Kidney (tissue), 14 donors: ENCODE data around the gene STKLD1. TPM values are rescaled to one million over a fixed set of nuclear protein-coding genes. Genes with fewer than 3 reads are reported as not detected.

ENCODE experiments used
- DNase-seq, 5 donors: peaks; one replicate each; pipeline ENCODE4 v3.0.0-alpha.2; 2013 to 2020
- FAIRE-seq: peaks from 2 replicates; lab custom pipeline; 2012; peaks lifted over from hg19 to GRCh38; lab: Jason Lieb, UNC
- H3K27ac ChIP-seq, 2 donors: one replicate each; pipeline ENCODE4 v1.7.0; 2013; ENCODE audit warnings: low read depth in 2 of 2, low read length in 2 of 2, inconsistent platforms in 1 of 2
- H3K27me3 ChIP-seq: one replicate; pipeline ENCODE4 v1.7.1; 2013; ENCODE audit warnings: low read length, inconsistent platforms; ENCODE audit not compliant: control insufficient read depth, insufficient read depth
- H3K36me3 ChIP-seq, 3 donors: one replicate each; pipeline versions ENCODE4 v1.7.0 to v1.7.1; 2013; ENCODE audit warnings: low read length in 3 of 3, control low read depth in 1 of 3, inconsistent platforms in 1 of 3; ENCODE audit not compliant: insufficient read depth in 3 of 3, control insufficient read depth in 2 of 3
- H3K4me1 ChIP-seq, 3 donors: one replicate each; pipeline versions ENCODE4 v1.7.0 to v1.7.1; 2013; ENCODE audit warnings: low read length in 3 of 3, inconsistent platforms in 1 of 3, low read depth in 1 of 3; ENCODE audit not compliant: control insufficient read depth in 2 of 3, insufficient read depth in 2 of 3
- H3K4me3 ChIP-seq, 3 donors: one replicate each; pipeline versions ENCODE4 v1.7.0 to v1.8.1; 2013; ENCODE audit warnings: low read length in 3 of 3, control low read depth in 1 of 3, inconsistent platforms in 1 of 3
- H3K9ac ChIP-seq, 3 donors: one replicate each; pipeline versions ENCODE4 v1.7.0 to v1.7.1; 2013; ENCODE audit warnings: low read length in 3 of 3, control low read depth in 1 of 3, inconsistent platforms in 1 of 3
- H3K9me3 ChIP-seq, 3 donors: one replicate each; pipeline versions ENCODE4 v1.7.0 to v1.7.1; 2013; ENCODE audit warnings: low read length in 3 of 3, control low read depth in 1 of 3, inconsistent platforms in 1 of 3; ENCODE audit not compliant: control insufficient read depth in 2 of 3, insufficient read depth in 1 of 3
- intact Hi-C: fragments of 100-400 bp; cut with DNase I; formaldehyde crosslinking; loops from one replicate; pipeline ENCODE4 v1.11.1; 2022
- polyA plus RNA-seq: library from polyadenylated mRNA; stranded (reverse); fragments of 350-450 nt; fragmentation: Illumina TruSeq; extraction: RNeasy Lipid Tissue Mini Kit (QIAGEN cat#74804); gene quantifications from one replicate; pipeline ENCODE4 v1.2.3, GENCODE V29; 2014; ENCODE audit warnings: low read depth, low replicate concordance; ENCODE audit not compliant: insufficient read depth
- total RNA-seq: library from RNA; stranded (reverse); fragmentation: NEBNext Ultra II Directional; extraction: Animal tissue kit (Norgen Biotek cat#: 25700); gene quantifications from one replicate; pipeline ENCODE4 v1.2.1, GENCODE V29; 2021
- TF ChIP-seq, protein P1 (sequence below): IDR thresholded peaks from 3 replicates; pipeline ENCODE4 v1.5.1; 2012; ENCODE audit warnings: mild to moderate bottlenecking, moderate library complexity, borderline replicate concordance; ENCODE audit not compliant: insufficient read depth; ENCODE audit errors: extremely low read depth
- donor health status: control.
- donor health status: control.
- donor health status: control.
- donor health status: control.
- donor health status: control.
- donor health status: DM: yes; HTN: yes; CAD: no.
- donor health status: Normal renal cell carcinoma (clear cell type).

Gene STKLD1
- total and polyA plus RNA-seq, 2 donors from 2014 or later, result 1.9 to 4.0 TPM

DNA sequence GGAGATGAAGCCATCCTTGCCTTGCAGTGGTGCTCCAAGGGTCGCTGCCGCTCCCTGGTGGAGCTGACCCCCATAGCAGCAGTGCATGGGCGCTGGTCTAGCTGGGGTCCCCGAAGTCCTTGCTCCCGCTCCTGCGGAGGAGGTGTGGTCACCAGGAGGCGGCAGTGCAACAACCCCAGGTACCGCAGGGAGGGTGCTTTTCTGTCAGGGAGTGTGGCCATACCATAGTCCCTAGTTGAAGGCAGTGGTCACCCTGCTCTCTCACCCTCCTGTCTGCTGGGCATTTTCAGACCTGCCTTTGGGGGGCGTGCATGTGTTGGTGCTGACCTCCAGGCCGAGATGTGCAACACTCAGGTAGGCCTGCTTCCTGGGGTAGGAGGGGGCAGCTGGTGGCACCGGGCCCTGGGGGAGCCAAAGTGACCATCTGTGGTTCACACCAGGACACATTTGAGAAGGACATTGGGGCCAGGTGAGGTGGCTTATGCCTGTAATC lies 57.2 kb downstream of the STKLD1 start:
- FAIRE-seq, result no peak
- H3K9ac ChIP-seq, result no peak overlapping the region
- no peaks in the 10 kb centered on the region for H3K4me1 ChIP-seq
- H3K36me3 ChIP-seq, result no peaks in the 10 kb centered on the region
- no peak overlapping the region for H3K27ac ChIP-seq
- DNase-seq, result no peak
- intact Hi-C loops, result no loop called here
- H3K9me3 ChIP-seq, result no peaks in the 10 kb centered on the region
- TF ChIP-seq, protein P1, sequence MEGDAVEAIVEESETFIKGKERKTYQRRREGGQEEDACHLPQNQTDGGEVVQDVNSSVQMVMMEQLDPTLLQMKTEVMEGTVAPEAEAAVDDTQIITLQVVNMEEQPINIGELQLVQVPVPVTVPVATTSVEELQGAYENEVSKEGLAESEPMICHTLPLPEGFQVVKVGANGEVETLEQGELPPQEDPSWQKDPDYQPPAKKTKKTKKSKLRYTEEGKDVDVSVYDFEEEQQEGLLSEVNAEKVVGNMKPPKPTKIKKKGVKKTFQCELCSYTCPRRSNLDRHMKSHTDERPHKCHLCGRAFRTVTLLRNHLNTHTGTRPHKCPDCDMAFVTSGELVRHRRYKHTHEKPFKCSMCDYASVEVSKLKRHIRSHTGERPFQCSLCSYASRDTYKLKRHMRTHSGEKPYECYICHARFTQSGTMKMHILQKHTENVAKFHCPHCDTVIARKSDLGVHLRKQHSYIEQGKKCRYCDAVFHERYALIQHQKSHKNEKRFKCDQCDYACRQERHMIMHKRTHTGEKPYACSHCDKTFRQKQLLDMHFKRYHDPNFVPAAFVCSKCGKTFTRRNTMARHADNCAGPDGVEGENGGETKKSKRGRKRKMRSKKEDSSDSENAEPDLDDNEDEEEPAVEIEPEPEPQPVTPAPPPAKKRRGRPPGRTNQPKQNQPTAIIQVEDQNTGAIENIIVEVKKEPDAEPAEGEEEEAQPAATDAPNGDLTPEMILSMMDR, result no peak
- H3K27me3 ChIP-seq, result no peaks in the 10 kb centered on the region
- H3K4me3 ChIP-seq, result no peak overlapping the region

DNA sequence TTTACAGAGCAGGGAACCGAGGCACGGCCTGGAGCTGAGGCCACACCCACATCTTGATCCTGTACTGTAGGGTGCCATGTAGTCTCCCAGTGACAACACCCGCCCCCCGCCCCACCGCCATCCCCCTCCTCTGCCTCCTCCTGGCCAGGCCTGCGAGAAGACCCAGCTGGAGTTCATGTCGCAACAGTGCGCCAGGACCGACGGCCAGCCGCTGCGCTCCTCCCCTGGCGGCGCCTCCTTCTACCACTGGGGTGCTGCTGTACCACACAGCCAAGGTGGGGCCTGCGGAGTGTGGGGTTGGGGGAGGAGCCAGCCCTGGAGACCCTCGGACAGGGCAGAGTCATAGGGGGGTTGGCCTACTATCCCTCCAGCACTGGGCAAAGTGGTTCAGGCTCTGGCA lies 60.5 kb downstream of the STKLD1 start:
- TF ChIP-seq, protein P1, result no peak
- no peak for FAIRE-seq
- no peaks in the 10 kb centered on the region for H3K9me3 ChIP-seq
- no peaks in the 10 kb centered on the region for H3K27me3 ChIP-seq
- H3K27ac ChIP-seq, result no peak overlapping the region
- no peak overlapping the region for H3K4me3 ChIP-seq
- DNase-seq, result no peak
- no peaks in the 10 kb centered on the region for H3K4me1 ChIP-seq
- intact Hi-C loops, result no loop called here
- H3K36me3 ChIP-seq, result no peaks in the 10 kb centered on the region
- no peak overlapping the region for H3K9ac ChIP-seq

DNA sequence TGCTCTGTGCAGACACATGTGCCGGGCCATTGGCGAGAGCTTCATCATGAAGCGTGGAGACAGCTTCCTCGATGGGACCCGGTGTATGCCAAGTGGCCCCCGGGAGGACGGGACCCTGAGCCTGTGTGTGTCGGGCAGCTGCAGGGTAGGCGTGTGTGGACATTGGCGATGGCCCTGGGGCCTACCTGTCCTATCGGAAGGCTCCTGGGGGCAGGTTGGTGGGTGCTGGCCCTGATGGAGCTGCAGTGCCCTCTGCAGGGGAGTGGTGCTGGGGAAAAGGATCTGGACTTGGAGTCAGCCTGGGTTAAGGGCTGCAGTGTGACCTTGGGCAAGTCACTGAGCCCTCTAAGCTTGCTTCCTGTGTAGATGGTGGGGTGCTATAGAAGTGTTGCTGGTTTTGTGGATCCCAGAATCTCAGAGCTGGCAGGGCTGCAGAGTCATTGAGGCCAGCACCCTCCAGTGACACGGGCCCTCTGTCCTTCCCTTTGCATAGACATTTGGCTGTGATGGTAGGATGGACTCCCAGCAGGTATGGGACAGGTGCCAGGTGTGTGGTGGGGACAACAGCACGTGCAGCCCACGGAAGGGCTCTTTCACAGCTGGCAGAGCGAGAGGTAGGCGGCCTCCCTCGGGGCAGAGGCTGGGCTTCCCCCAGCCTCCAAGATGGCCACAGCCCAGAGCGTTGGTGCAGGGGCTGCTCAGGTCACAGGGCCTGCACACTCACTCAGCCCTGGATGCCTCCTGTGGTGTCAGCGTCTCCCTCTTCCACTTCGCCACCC lies 61.8 kb downstream of the STKLD1 start:
- Histone ChIP-seq H3K27me3 (no peaks in the 10 kb centered on the region), H3K9ac (no peak overlapping the region), H3K4me3 (no peak overlapping the region), H3K4me1 (no peaks in the 10 kb centered on the region), H3K9me3 (no peaks in the 10 kb centered on the region), H3K36me3 (no peaks in the 10 kb centered on the region), H3K27ac (no peak overlapping the region)
- TF ChIP-seq, protein P1, result peak; percentile 7
- FAIRE-seq, result no peak
- peak in 1 of 5 donors; percentile 66 for DNase-seq
- intact Hi-C loops, result no loop called here
